Keratinocyte (primary cell): ENCODE data around the gene APP. TPM values are rescaled to one million over a fixed set of nuclear protein-coding genes. Genes with fewer than 3 reads are reported as not detected.
A peak's percentile ranks its signal among the peaks of the same experiment; 100 is the strongest.

ENCODE experiments used
- DNase-seq: peaks from one replicate; pipeline ENCODE4 v3.0.0-alpha.2; 2011; ENCODE audit warnings: low read depth, missing footprints, low spot score
- FAIRE-seq: peaks from 2 replicates; lab custom pipeline; 2011; peaks lifted over from hg19 to GRCh38; lab: Jason Lieb, UNC
- H2AFZ ChIP-seq: 2 replicates; pipeline ENCODE4 v1.6.0; 2012; ENCODE audit warnings: low read length, control low read depth, inconsistent platforms; ENCODE audit not compliant: control insufficient read depth
- H3K27ac ChIP-seq: 2 replicates; pipeline ENCODE4 v1.5.1; 2011; ENCODE audit warnings: low read length; ENCODE audit not compliant: control insufficient read depth, insufficient read depth
- H3K27me3 ChIP-seq: 3 replicates; pipeline ENCODE4 v1.6.0; 2011; ENCODE audit warnings: low read length; ENCODE audit not compliant: control insufficient read depth, insufficient read depth; ENCODE audit errors: extremely low read depth
- H3K36me3 ChIP-seq, 2 experiments: 2 replicates in 1 of 2; 3 replicates in 1 of 2; pipeline ENCODE4 v1.5.1; 2011; ENCODE audit warnings: low read length in 2 of 2, mild to moderate bottlenecking in 1 of 2; ENCODE audit not compliant: control insufficient read depth in 2 of 2, insufficient read depth in 2 of 2; ENCODE audit errors: extremely low read depth in 1 of 2
- H3K4me1 ChIP-seq: 3 replicates; pipeline ENCODE4 v1.5.1; 2011; ENCODE audit warnings: low read length; ENCODE audit not compliant: control insufficient read depth, insufficient read depth; ENCODE audit errors: extremely low read depth
- H3K4me2 ChIP-seq: 3 replicates; pipeline ENCODE4 v1.6.0; 2011; ENCODE audit warnings: low read depth, low read length; ENCODE audit not compliant: control insufficient read depth, insufficient read depth; ENCODE audit errors: extremely low read depth
- H3K4me3 ChIP-seq, 3 experiments: fragments of 200-600 bp in 1 of 3; sonication (generic) in 1 of 3; 2 replicates in 2 of 3; 3 replicates in 1 of 3; pipeline ENCODE4 v1.5.1; 2011 to 2016; ENCODE audit warnings: low read length in 3 of 3, mild to moderate bottlenecking in 3 of 3, control low read depth in 2 of 3, inconsistent platforms in 1 of 3, low read depth in 1 of 3, mixed read lengths in 1 of 3, mixed run types in 1 of 3, moderate library complexity in 1 of 3; ENCODE audit not compliant: control insufficient read depth in 2 of 3, insufficient read depth in 2 of 3; ENCODE audit errors: extremely low read depth in 1 of 3
- H3K79me2 ChIP-seq: 2 replicates; pipeline ENCODE4 v1.6.0; 2012; ENCODE audit warnings: low read length; ENCODE audit not compliant: control insufficient read depth, insufficient read depth
- H3K9ac ChIP-seq: 3 replicates; pipeline ENCODE4 v1.6.0; 2011; ENCODE audit warnings: low read length; ENCODE audit not compliant: control insufficient read depth, insufficient read depth; ENCODE audit errors: extremely low read depth
- H3K9me1 ChIP-seq: 3 replicates; pipeline ENCODE4 v1.6.0; 2011; ENCODE audit warnings: low read length; ENCODE audit not compliant: control insufficient read depth, insufficient read depth; ENCODE audit errors: extremely low read depth
- H3K9me3 ChIP-seq: 2 replicates; pipeline ENCODE4 v1.5.1; 2012; ENCODE audit warnings: low read depth, low read length; ENCODE audit not compliant: control insufficient read depth
- H4K20me1 ChIP-seq: 3 replicates; pipeline ENCODE4 v1.6.0; 2011; ENCODE audit warnings: low read length; ENCODE audit not compliant: control insufficient read depth, insufficient read depth; ENCODE audit errors: extremely low read depth
- EZH2 ChIP-seq: IDR thresholded peaks from one replicate; pipeline ENCODE4 v1.6.1; 2012; ENCODE audit warnings: inconsistent platforms, mild to moderate bottlenecking, low read length, moderate library complexity
- dilution Hi-C: fragments of 300-500 bp; cut with MboI; formaldehyde crosslinking; loops from one replicate; pipeline ENCODE4 v1.7.0; 2020; ENCODE audit warnings: low sequenced_read_pairs; ENCODE audit not compliant: extremely low pct_ligation_motif_present
- polyA plus RNA-seq, 5 experiments: library from polyadenylated mRNA; depleted of rRNA in 3 of 5; stranded (reverse) in 3 of 5; stranded (forward) in 1 of 5; unstranded in 1 of 5; fragments of >200 nt; gene quantifications; 1 replicate in 1 of 5; 2 replicates in 3 of 5; 3 replicates in 1 of 5; pipeline versions ENCODE4 v1.2.1 to v1.2.3, GENCODE V29; 2011 to 2012; ENCODE audit warnings: missing spikeins in 2 of 5, low read depth in 1 of 5, low replicate concordance in 1 of 5
- TF ChIP-seq, protein P1 (sequence below), 3 experiments: IDR thresholded peaks in 1 of 3; conservative IDR thresholded peaks in 1 of 3; optimal IDR thresholded peaks in 1 of 3; 2 replicates in 2 of 3; 3 replicates in 1 of 3; pipeline versions ENCODE3 to v1.5.1; 2011; ENCODE audit warnings: low read length in 3 of 3, mild to moderate bottlenecking in 3 of 3, moderate library complexity in 2 of 3, control low read depth in 1 of 3, inconsistent platforms in 1 of 3; ENCODE audit not compliant: insufficient read depth in 2 of 3; ENCODE audit errors: extremely low read depth in 1 of 3

Gene APP
- polyA plus RNA-seq, 1 donor (not counting 4 experiments of a cell fraction or from before 2014, with no cell fraction given), result 1,015 TPM

DNA sequence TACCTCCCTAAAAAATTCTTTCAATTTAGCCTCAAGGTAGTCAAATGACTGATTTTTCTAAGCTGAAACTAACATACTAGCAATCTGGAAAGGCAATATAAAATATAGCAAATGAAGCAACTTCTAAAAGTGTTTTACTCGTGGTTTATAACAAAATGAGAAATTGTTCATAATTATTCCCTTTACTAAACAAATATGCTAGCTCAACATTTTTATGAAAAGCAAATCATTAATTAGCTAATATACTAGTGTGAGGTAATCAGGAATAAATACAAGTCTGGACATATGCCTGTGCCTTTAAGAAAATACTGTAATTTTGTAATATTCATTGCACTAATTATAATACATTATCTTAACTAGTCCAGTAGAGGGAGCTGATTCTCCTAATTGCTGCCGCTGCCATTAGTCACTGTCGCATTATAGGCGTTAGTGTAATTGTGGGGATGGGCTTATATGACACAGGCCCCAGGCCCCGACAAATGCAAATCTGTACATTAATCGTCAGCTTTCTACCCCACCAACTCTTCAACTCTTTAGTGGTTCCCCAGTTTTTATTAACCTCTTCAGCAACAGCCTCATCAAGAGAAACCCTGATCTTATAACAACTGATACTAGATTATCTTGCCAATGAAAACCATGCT lies 274.9 kb downstream of the APP start:
- dilution Hi-C loops, result no loop called here
- Histone ChIP-seq H3K9me1 (no peaks in the 10 kb centered on the region), H3K79me2 (no peaks in the 10 kb centered on the region), H2AFZ (no peak overlapping the region), H3K27ac (no peak overlapping the region), H3K27me3 (no peaks in the 10 kb centered on the region), H3K36me3 (peaks cover 31 to 33% of the 10 kb centered on the region in 2 experiments), H4K20me1 (no peaks in the 10 kb centered on the region), H3K9ac (no peak overlapping the region), H3K4me1 (peaks cover 12% of the 10 kb centered on the region), H3K4me3 (no peak overlapping the region), H3K9me3 (no peaks in the 10 kb centered on the region), H3K4me2 (no peak overlapping the region)
- no peak for FAIRE-seq
- TF ChIP-seq EZH2, result no peak
- TF ChIP-seq, protein P1, sequence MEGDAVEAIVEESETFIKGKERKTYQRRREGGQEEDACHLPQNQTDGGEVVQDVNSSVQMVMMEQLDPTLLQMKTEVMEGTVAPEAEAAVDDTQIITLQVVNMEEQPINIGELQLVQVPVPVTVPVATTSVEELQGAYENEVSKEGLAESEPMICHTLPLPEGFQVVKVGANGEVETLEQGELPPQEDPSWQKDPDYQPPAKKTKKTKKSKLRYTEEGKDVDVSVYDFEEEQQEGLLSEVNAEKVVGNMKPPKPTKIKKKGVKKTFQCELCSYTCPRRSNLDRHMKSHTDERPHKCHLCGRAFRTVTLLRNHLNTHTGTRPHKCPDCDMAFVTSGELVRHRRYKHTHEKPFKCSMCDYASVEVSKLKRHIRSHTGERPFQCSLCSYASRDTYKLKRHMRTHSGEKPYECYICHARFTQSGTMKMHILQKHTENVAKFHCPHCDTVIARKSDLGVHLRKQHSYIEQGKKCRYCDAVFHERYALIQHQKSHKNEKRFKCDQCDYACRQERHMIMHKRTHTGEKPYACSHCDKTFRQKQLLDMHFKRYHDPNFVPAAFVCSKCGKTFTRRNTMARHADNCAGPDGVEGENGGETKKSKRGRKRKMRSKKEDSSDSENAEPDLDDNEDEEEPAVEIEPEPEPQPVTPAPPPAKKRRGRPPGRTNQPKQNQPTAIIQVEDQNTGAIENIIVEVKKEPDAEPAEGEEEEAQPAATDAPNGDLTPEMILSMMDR (optimal IDR thresholded peaks at IDR 0.05 in 1 of 3, IDR thresholded peaks at IDR 0.05 in 1 of 3, conservative IDR thresholded peaks at IDR 0.05 in 1 of 3; ENCODE audit: extremely low read depth in 1 of 3, insufficient read depth in 2 of 3, low read length in 3 of 3), result peak; percentile 35 to 53 (median 52)
- no peak for DNase-seq

DNA sequence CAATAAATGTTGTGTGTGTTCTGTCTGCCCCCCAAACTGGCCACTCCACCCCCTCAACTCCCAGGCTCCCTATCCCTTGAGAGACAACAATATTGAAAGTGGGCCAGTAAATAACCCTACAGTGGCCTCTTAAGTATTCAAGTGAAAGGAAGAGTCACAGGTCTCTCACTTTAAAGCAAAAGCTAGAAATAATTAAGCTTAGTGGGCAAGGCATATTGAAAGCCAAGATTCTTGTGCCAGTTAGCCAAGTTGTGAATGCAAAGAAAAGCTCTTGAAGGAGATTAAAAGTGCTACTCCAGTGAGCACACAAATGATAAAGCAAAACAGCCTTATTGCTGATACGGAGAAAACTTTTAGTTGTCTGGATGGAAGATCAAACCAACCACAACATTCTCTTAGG lies 277.4 kb downstream of the APP start:
- no peaks in the 10 kb centered on the region for H3K79me2 ChIP-seq
- dilution Hi-C loops, result no loop called here
- no peaks in the 10 kb centered on the region for H3K9me1 ChIP-seq
- H3K27ac ChIP-seq, result no peak overlapping the region
- no peak overlapping the region for H3K9ac ChIP-seq
- peaks cover 28 to 34% of the 10 kb centered on the region in 2 experiments for H3K36me3 ChIP-seq
- no peak overlapping the region for H3K4me3 ChIP-seq
- no peaks in the 10 kb centered on the region for H3K9me3 ChIP-seq
- no peak for FAIRE-seq
- H4K20me1 ChIP-seq, result no peaks in the 10 kb centered on the region
- no peak overlapping the region for H3K4me2 ChIP-seq
- no peaks in the 10 kb centered on the region for H3K27me3 ChIP-seq
- TF ChIP-seq, protein P1 (optimal IDR thresholded peaks at IDR 0.05 in 1 of 3, IDR thresholded peaks at IDR 0.05 in 1 of 3, conservative IDR thresholded peaks at IDR 0.05 in 1 of 3; ENCODE audit: extremely low read depth in 1 of 3, insufficient read depth in 2 of 3, low read length in 3 of 3), result no peak
- TF ChIP-seq EZH2, result no peak
- no peak for DNase-seq
- no peaks in the 10 kb centered on the region for H3K4me1 ChIP-seq
- no peak overlapping the region for H2AFZ ChIP-seq
